Hematopoietic multipotent progenitor cell treated with erythropoietin and hydrocortisone succinate and interleukin-3 and kit ligand, for 15 days (in vitro differentiated cells): ENCODE measurements around the gene RAB1A.
"Not testable (repeated sequence)": the region's sequence is repeated elsewhere in the genome, so short reads cannot be mapped to it uniquely, and the experiment has no call there.

Experiments used
- DNase-seq: peaks from one replicate; pipeline ENCODE4 v3.0.0-alpha.2; 2015; ENCODE audit warnings: low spot score

Gene RAB1A

DNA sequence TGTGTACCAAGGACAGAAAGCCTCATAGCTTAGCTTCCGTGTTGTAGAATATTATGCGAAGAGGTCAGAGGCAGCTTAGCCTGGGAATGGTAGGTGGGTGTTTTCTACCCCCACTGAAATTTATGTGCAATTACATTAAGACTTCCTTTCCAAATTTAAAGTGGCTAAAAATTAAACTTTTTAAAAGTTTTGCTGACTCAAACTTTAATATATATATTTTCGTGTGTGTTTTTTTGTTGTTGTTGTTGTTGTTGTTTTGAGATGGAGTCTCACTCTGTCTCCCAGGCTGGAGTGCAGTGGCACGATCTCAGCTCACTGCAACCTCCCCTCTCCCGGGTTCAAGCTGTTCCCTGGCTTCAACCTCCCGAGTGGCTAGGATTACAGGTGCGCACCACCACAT, 4.3 kb upstream of the RAB1A start:
- DNase-seq, result no peak

- DNase-seq, result no peak
These were observed 3.7 kb upstream of the RAB1A start for GRCh38 chr2:65133626-65134025.

DNA sequence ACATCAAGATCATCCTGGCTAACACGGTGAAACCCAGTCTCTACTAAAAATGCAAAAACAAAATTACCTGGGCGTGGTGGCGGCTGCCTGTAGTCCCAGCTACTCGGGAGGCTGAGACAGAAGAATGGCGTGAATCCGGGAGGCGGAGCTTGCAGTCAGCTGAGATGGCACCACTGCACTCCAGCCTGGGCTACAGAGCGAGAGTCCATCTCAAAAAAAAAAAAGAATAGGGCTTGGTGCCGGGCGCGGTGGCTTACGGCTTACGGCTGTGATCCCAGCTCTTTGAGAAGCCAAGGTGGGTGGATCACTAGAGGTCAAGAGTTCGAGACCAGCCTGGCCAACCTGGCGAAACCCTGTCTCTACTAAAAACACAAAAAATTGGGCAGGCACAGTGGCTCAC, 3.0 kb upstream of the RAB1A start:
- DNase-seq, result not testable (repeated sequence)

GRCh38 chr2:65130664-65131175, 814 bp upstream of the RAB1A start:
- DNase-seq, result no peak

GRCh38 chr2:65129286-65129825, 550 bp downstream of the RAB1A start:
- DNase-seq, result peak; percentile 25

DNA sequence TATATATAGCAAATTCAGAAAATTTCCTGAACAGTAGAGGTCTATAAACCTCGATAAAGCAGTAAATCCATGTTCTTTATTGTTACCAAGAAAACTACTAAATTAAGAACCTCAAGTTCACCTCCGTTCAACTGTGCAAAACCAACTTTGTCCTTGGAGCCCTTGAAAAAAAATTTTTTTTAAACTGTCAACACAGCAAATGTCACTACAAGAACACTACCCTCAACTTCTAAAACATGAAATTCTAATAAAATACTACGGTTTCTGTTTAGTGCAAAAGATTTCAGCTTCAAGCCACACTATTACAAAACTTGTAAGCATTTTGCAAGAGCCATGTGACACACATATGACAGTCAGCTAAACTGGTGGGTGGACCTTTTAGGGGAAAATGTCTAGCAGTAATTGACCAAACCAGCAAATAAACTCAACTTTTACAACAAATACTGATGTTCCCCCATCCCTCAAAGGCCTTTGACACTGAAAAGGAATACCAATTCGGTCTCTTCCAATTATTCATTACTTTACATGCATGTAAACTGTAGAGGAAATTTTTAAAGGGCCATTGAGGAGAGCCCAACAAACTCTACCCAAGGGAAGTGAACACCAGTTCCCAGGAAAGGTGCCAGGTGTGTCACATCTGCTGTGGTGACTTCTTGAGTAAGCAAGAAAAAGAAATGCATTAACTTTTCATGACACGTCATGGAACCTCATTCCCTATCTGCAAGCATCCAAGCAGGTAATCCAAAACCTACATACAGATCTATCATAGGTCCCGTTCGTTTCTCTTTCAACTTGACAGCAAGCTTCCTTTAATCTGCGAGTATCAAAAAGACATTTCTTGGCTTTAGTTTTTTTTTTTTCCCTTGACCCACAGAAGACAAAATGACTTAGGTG, 1.4 kb downstream of the RAB1A start:
- peak; percentile 39 for DNase-seq

DNA sequence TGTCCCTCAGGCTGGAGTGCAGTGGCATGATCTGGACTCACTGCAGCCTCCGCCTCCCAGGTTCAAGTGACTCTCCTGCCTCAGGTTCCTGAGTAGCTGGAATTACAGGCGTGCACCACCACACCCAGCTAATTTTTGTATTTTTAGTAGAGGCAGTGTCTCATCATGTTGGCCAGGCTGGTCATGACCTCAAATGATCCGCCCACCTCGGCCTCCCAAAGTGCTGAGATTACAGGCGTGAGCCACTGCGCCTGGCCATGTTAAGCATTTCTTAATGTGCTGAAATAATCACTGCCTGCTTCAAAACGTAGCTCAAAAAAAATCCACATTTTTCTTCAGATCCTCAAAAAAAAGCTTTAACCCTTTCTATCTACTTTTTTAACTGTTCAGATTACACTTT, 4.4 kb downstream of the RAB1A start:
- not testable (repeated sequence) for DNase-seq

DNA sequence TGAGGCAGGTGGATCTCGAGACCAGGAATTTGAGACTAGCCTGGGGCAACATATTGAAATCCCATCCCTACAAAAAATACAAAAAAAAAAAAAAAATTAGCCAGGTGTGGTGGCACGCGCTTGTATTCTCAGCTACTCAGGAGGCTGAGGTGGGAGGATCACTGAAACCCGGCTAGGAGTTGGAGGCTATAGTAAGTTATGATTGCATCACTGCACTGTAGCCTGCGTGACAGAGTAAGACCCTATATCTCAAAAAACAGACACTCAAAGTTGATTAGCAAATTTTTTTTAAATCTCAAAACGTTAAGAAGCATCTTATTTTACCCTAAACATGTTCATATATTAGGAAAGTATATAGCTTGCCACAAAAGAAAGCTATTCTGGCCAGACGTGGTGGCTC, 7.6 kb downstream of the RAB1A start:
- no peak for DNase-seq

DNA sequence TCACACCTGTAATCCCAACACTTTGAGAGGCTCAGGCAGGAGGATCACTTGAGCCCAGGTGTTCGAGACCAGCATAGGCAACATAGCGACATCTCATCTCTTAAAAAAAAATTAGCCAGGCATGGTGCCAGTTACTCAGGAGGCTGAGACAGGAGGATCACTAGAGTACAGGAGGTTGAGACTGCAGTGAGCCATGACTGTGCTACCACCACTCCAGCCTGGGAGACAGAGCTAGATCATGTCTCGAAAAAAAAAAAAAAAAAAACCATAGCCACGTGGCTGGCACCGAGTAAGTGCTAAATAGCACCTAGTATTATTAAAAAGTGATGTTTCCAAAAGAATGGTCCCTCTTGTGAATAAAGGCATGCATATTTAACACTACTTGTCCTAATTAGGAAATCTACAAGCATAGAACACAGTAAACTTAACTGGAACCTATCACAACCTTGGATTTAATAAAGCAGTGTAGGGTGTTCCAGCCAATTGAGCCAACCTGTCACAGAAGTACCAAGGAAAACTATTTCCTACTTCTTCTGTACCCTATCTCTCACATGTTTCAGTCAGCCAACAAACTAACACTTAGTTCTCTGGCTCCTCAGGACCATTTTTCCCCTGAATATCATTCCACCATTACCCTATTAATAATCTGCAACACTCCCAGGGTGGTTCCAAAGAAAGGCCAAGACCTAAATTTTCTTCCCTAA, 8.8 kb downstream of the RAB1A start:
- DNase-seq, result no peak

DNA sequence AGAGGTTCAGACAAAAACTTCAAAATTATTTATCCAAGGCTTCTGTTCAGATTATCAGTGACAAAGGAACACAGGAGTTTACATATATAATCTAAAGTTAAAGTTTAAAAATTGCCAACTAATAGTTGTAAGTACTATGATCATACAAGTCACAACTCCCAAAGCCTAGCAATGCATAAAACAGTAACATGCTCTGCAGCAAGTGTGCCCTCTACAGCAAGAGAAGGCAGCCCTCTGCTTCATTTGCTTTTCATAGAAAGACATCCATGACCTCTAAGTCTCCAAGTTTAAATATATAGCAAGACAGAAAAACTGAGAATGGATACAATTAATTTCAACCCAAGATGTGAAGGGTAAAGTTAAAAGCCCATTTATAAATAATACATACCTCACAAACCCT, 13.3 kb downstream of the RAB1A start:
- DNase-seq, result no peak

- no peak for DNase-seq
These were observed 15.0 kb downstream of the RAB1A start for GRCh38 chr2:65114921-65115320.

DNA sequence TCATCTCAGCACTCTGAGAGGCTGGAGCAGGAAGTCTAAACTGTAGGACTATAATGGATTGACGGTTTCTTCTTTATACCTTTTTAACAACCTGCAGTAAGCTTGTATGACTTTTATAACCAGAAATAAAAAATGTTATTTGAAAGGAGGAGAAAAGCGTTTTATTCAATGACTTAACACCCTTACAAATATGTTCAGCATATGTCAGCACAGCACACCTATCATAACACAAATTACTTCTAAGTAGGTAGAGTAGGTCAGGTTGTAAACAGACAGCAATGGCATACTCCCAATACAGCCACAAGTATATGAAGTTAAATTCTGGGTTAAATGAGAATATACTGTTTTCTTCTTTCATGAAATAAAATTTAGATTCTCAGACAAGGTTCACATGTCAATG, 16.1 kb downstream of the RAB1A start:
- no peak for DNase-seq

DNA sequence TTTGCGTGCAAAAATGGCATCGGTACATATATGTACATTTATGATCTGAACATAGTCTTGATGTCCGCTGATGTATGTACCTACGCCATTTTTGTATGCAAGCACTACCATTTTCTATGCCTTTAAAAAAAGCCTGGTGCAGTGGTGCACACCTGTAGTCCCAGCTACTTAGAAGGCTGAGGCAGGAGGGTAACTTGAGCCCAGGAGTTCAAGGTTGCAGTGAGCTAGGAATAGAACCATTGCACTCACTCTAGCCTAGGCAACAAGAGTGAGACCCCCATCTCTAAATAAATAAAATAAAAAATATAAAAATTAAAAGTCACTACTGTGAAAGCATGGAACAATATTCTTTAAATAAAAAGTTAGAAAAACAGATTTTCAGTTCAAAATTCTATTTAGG, 16.7 kb downstream of the RAB1A start:
- DNase-seq, result no peak

- DNase-seq, result no peak
These were observed 17.3 kb downstream of the RAB1A start for GRCh38 chr2:65112633-65113032.

GRCh38 chr2:65108780-65109179, 21.1 kb downstream of the RAB1A start:
- no peak for DNase-seq

GRCh38 chr2:65107530-65107929, 22.4 kb downstream of the RAB1A start:
- no peak for DNase-seq

DNA sequence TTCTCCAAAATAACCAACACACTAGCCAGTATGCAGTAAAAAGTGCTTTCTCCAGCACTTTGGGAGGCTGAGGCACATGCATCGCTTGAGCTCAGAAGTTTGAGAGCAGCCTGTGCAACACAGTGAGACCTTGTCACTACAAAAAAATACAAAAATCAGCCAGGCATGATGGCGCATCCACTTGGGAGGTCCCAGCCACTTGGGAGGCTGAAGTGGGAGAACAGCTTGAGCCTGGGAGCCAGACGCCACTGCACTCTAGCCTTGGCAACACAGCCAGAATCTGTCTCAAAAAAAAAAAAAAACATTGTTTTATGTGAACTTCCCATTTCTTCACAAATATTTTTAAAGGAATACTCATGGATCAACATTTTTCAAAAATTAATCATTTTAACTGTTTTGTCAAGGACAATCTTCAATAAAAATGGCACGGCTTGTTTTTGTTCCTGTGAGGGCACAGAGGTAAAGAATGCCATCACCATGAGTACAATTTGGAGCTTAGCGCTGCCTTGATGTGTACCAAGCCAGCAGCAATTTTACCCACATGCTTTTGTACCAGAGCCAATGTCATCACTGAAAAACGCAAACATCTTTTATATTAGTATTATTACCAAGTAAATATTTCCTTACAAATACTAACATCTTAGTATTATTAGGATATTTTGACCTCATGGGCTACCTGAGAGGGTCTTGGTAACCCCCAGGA, 26.7 kb downstream of the RAB1A start:
- DNase-seq, result no peak

DNA sequence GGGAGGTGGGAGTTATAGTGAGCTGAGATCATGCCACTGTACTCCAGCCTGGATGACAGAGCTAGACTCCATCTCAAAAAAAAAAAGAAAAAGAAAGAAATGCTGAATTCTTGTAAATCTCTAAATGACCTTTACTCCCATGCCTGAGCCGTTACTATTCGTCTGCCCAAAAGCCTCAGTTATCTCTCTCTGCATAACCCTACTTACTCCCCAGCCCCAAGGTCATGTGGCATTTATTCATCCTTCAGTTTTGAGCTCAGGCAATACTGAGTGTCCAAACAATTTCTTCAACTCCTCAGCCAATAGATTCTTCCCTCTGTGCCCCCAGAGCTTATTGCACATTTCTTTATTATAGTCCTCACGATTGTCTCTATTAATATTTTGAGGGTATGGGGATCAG, 28.8 kb downstream of the RAB1A start:
- DNase-seq, result no peak

GRCh38 chr2:65098741-65099140, 31.2 kb downstream of the RAB1A start:
- DNase-seq, result no peak

- DNase-seq, result no peak
These were observed 32.1 kb downstream of the RAB1A start for GRCh38 chr2:65097844-65098243.

- DNase-seq, result no peak
These were observed 33.0 kb downstream of the RAB1A start for GRCh38 chr2:65096948-65097347.

- no peak for DNase-seq
These were observed 36.7 kb downstream of the RAB1A start for GRCh38 chr2:65093211-65093610.
